GM12865 (cell line): ENCODE data around the gene STARD13.

Source experiments
- DNase-seq: peaks from one replicate; pipeline ENCODE4 v3.0.0; 2010; ENCODE audit warnings: low read depth
- H3K4me3 ChIP-seq: 2 replicates; pipeline ENCODE4 v1.5.1; 2011; ENCODE audit warnings: mild to moderate bottlenecking, low read depth, low read length, control low read depth
- CTCF ChIP-seq: IDR thresholded peaks from 2 replicates; pipeline ENCODE4 v1.5.1; 2011; ENCODE audit warnings: low read length, control low read depth, low read depth, inconsistent platforms; ENCODE audit not compliant: insufficient read depth; ENCODE audit errors: missing control alignments

STARD13 gene

GRCh38 chr13:33110386-33110712, 175.2 kb downstream of the STARD13 start:
- TF ChIP-seq CTCF: no peak
- no peak for DNase-seq
- peak overlapping the region; percentile 78 for H3K4me3 ChIP-seq

- peak; percentile 93 for DNase-seq
- H3K4me3 ChIP-seq: peak overlapping the region; percentile 78
- peak; percentile 92 for TF ChIP-seq CTCF
Measured at GRCh38 chr13:33109801-33110200, 175.8 kb downstream of the STARD13 start.

GRCh38 chr13:33109271-33109697, 176.3 kb downstream of the STARD13 start:
- peak overlapping the region; percentile 78 for H3K4me3 ChIP-seq
- peak; percentile 81 for DNase-seq
- TF ChIP-seq CTCF: no peak

GRCh38 chr13:33108620-33109019, 176.9 kb downstream of the STARD13 start:
- no peak for TF ChIP-seq CTCF
- no peak for DNase-seq
- H3K4me3 ChIP-seq: peak overlapping the region; percentile 78

GRCh38 chr13:33107361-33107760, 178.2 kb downstream of the STARD13 start:
- no peak for DNase-seq
- no peak for TF ChIP-seq CTCF
- peak overlapping the region; percentile 44 for H3K4me3 ChIP-seq

GRCh38 chr13:33106656-33107360, 178.7 kb downstream of the STARD13 start:
- H3K4me3 ChIP-seq: peak overlapping the region; percentile 44
- no peak for TF ChIP-seq CTCF
- peak; percentile 77 for DNase-seq

- no peak for TF ChIP-seq CTCF
- no peak overlapping the region for H3K4me3 ChIP-seq
- no peak for DNase-seq
Measured at GRCh38 chr13:33105387-33106005, 180.1 kb downstream of the STARD13 start.
